Astrocyte (in vitro differentiated cells and primary cell): ENCODE results near the gene NSD1. TPM values are rescaled to one million over a fixed set of nuclear protein-coding genes. Genes with fewer than 3 reads are reported as not detected.

Source experiments
- DNase-seq: peaks from one replicate; pipeline ENCODE4 v3.0.0-alpha.2; 2010; ENCODE audit warnings: low read depth
- FAIRE-seq: peaks from 2 replicates; lab custom pipeline; 2011; peaks lifted over from hg19 to GRCh38; lab: Jason Lieb, UNC
- H2AFZ ChIP-seq: 2 replicates; pipeline ENCODE4 v1.6.0; 2012; ENCODE audit warnings: low read depth, low read length, inconsistent platforms
- H3K27ac ChIP-seq: 2 replicates; pipeline ENCODE4 v1.5.1; 2011; ENCODE audit warnings: low read depth, low read length, inconsistent platforms
- H3K27me3 ChIP-seq: 2 replicates; pipeline ENCODE4 v1.6.0; 2011; ENCODE audit warnings: low read length, inconsistent platforms; ENCODE audit not compliant: insufficient read depth
- H3K36me3 ChIP-seq: 2 replicates; pipeline ENCODE4 v1.5.1; 2011; ENCODE audit warnings: low read length, inconsistent platforms; ENCODE audit not compliant: insufficient read depth
- H3K4me1 ChIP-seq: 2 replicates; pipeline ENCODE4 v1.5.1; 2011; ENCODE audit warnings: low read length, inconsistent platforms; ENCODE audit not compliant: insufficient read depth
- H3K4me2 ChIP-seq: 2 replicates; pipeline ENCODE4 v1.6.0; 2012; ENCODE audit warnings: low read length, inconsistent platforms
- H3K4me3 ChIP-seq: 2 replicates; pipeline ENCODE4 v1.5.1; 2011; ENCODE audit warnings: low read depth, mild to moderate bottlenecking, low read length, inconsistent platforms; ENCODE audit not compliant: insufficient read depth
- H3K79me2 ChIP-seq: 2 replicates; pipeline ENCODE4 v1.6.0; 2012; ENCODE audit warnings: mild to moderate bottlenecking, low read length, inconsistent platforms; ENCODE audit not compliant: insufficient read depth
- H3K9ac ChIP-seq: 2 replicates; pipeline ENCODE4 v1.6.0; 2012; ENCODE audit warnings: mild to moderate bottlenecking, low read length, inconsistent platforms
- H3K9me3 ChIP-seq: 2 replicates; pipeline ENCODE4 v1.5.1; 2012; ENCODE audit warnings: low read depth, mild to moderate bottlenecking, low read length, inconsistent platforms; ENCODE audit not compliant: insufficient read depth
- H4K20me1 ChIP-seq: 2 replicates; pipeline ENCODE4 v1.6.0; 2012; ENCODE audit warnings: low read length, inconsistent platforms; ENCODE audit not compliant: insufficient read depth
- H3K27ac Mint-ChIP-seq: one replicate; pipeline ENCODE4 v1.8.0; 2021; ENCODE audit warnings: mild to moderate bottlenecking, mixed read lengths; ENCODE audit not compliant: unreplicated experiment
- H3K27me3 Mint-ChIP-seq: one replicate; pipeline ENCODE4 v1.8.0; 2021; ENCODE audit warnings: low read depth, mixed read lengths; ENCODE audit not compliant: unreplicated experiment
- H3K36me3 Mint-ChIP-seq: one replicate; pipeline ENCODE4 v1.8.0; 2021; ENCODE audit warnings: low read depth, mixed read lengths; ENCODE audit not compliant: unreplicated experiment
- H3K4me1 Mint-ChIP-seq: one replicate; pipeline ENCODE4 v1.8.0; 2021; ENCODE audit warnings: low read depth, mixed read lengths; ENCODE audit not compliant: unreplicated experiment
- H3K4me3 Mint-ChIP-seq: one replicate; pipeline ENCODE4 v1.8.0; 2021; ENCODE audit warnings: mild to moderate bottlenecking, moderate library complexity, mixed read lengths; ENCODE audit not compliant: unreplicated experiment
- H3K9me3 Mint-ChIP-seq: one replicate; pipeline ENCODE4 v1.8.0; 2021; ENCODE audit warnings: mild to moderate bottlenecking, mixed read lengths; ENCODE audit not compliant: unreplicated experiment
- EZH2 ChIP-seq: IDR thresholded peaks from 2 replicates; pipeline ENCODE4 v1.6.1; 2012; ENCODE audit warnings: mild to moderate bottlenecking, low read length, inconsistent platforms; ENCODE audit not compliant: insufficient read depth
- total RNA-seq: library from RNA; stranded (reverse); gene quantifications from 2 replicates; pipeline ENCODE4 v1.2.1, GENCODE V29; 2021
- TF ChIP-seq, protein P1 (sequence below): IDR thresholded peaks from 2 replicates; pipeline ENCODE4 v1.5.1; 2011; ENCODE audit warnings: low read depth, mild to moderate bottlenecking, inconsistent platforms, low read length, moderate library complexity; ENCODE audit not compliant: insufficient read depth

NSD1 gene
- total RNA-seq, 1 donor from 2014 or later = 71.9 TPM

DNA sequence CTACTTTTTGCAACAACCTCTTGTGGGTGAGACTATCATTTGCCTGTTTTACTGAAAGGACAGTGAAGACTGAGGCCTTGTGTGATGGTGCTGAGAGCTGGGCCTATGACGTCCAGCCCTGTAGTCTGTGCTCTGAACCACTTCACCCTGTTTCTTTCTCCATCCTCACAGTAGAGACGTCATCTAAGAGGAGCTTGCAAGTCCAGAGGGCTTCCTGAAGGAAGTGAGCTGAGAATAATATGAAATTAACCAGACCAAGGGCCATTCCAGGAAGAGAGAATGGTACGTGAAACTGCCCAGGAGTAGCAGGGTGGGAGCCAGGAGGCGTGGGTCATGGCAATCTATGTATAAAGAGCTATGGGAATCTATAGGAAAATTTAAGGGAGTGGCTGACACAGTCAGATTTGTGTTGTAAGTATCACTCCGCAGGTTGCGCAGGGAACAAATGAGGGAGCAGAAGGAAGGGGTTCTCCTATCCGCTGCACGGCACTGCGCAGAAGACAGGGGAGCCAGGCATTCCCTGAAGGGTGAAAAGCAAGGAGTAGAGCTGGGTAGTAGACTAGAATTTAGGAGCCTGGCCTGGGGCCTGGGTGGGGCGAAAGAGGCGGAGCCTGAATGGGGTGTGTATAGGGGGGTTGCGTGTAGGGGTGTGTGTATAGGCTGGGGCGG lies 47.5 kb upstream of the NSD1 start:
- no peak overlapping the region for H2AFZ ChIP-seq
- peaks cover 1% of the 10 kb centered on the region for H3K4me1 Mint-ChIP-seq
- peaks cover 29% of the 10 kb centered on the region for H3K27me3 Mint-ChIP-seq
- peaks cover 5% of the 10 kb centered on the region for H3K4me1 ChIP-seq
- H3K4me2 ChIP-seq = no peak overlapping the region
- no peaks in the 10 kb centered on the region for H3K79me2 ChIP-seq
- TF ChIP-seq, protein P1, sequence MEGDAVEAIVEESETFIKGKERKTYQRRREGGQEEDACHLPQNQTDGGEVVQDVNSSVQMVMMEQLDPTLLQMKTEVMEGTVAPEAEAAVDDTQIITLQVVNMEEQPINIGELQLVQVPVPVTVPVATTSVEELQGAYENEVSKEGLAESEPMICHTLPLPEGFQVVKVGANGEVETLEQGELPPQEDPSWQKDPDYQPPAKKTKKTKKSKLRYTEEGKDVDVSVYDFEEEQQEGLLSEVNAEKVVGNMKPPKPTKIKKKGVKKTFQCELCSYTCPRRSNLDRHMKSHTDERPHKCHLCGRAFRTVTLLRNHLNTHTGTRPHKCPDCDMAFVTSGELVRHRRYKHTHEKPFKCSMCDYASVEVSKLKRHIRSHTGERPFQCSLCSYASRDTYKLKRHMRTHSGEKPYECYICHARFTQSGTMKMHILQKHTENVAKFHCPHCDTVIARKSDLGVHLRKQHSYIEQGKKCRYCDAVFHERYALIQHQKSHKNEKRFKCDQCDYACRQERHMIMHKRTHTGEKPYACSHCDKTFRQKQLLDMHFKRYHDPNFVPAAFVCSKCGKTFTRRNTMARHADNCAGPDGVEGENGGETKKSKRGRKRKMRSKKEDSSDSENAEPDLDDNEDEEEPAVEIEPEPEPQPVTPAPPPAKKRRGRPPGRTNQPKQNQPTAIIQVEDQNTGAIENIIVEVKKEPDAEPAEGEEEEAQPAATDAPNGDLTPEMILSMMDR = no peak
- no peaks in the 10 kb centered on the region for H3K36me3 ChIP-seq
- H3K9ac ChIP-seq = no peak overlapping the region
- H3K27ac ChIP-seq = no peak overlapping the region
- H3K27ac Mint-ChIP-seq = peak overlapping the region; percentile 22
- DNase-seq = peak; percentile 6
- no peaks in the 10 kb centered on the region for H3K9me3 ChIP-seq
- H4K20me1 ChIP-seq = no peaks in the 10 kb centered on the region
- H3K4me3 ChIP-seq = no peak overlapping the region
- no peak for FAIRE-seq
- H3K27me3 ChIP-seq = peaks cover 7% of the 10 kb centered on the region
- peak overlapping the region; percentile 58 for H3K4me3 Mint-ChIP-seq
- H3K36me3 Mint-ChIP-seq = peaks cover 2% of the 10 kb centered on the region
- H3K9me3 Mint-ChIP-seq = peaks cover 1% of the 10 kb centered on the region

DNA sequence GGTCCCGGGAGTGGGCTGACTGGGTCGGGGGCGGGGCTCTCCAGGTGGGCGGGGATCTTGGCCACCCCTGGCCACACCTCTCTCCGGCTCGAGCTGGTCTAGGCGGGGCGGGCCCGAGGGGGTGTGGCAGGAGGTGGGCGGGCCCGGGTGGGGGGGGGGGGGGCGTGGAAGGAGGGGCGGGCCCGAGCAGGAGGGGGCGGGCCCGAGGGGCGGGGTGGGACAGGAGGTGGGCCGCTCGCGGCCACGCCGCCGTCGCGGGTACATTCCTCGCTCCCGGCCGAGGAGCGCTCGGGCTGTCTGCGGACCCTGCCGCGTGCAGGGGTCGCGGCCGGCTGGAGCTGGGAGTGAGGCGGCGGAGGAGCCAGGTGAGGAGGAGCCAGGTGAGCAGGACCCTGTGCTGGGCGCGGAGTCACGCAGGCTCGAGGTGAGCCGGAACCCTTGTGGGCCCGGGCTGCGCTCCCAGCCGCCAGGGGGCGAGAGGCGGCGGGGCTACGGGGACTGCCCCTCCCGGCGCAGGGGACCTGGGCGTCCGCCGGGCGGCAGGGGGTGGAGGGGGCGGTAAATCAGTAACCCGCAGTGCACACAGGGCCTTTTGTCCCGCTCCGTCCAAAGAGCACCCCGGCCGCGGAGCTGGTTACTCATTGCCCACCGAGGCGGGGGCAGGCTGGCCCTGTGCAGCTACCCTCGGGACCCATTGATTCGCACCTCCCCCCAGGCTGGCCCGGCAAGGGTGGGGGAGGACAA lies 46.7 kb upstream of the NSD1 start, which contains the start of gene FGFR4:
Gene FGFR4 (plus strand): TSS at position 262 of the 744 bp plus-strand sequence. CDS start 2,688 bp downstream, outside the sequence.
- H3K4me2 ChIP-seq = peak within 1 kb of the TSS; percentile 81
- peak within 1 kb of the TSS; percentile 17 for H3K4me3 ChIP-seq
- H3K27me3 Mint-ChIP-seq = peaks cover 35% of the 10 kb centered on the region
- peak within 1 kb of the TSS; percentile 22 for H3K27ac Mint-ChIP-seq
- TF ChIP-seq EZH2 = no peak
- TF ChIP-seq, protein P1 = peak; percentile 12
- no peak within 1 kb of the TSS for H3K27ac ChIP-seq
- peaks cover 1% of the 10 kb centered on the region for H3K4me1 Mint-ChIP-seq
- DNase-seq (peak; percentile 9), FAIRE-seq (no peak)
- no peaks in the 10 kb centered on the region for H3K9me3 ChIP-seq
- H2AFZ ChIP-seq = peak within 1 kb of the TSS; percentile 71
- H3K27me3 ChIP-seq = peaks cover 7% of the 10 kb centered on the region
- no peaks in the 10 kb centered on the region for H4K20me1 ChIP-seq
- no peaks in the 10 kb centered on the region for H3K36me3 ChIP-seq
- H3K36me3 Mint-ChIP-seq = peaks cover 2% of the 10 kb centered on the region
- peaks cover 5% of the 10 kb centered on the region for H3K4me1 ChIP-seq
- peak within 1 kb of the TSS; percentile 72 for H3K4me3 Mint-ChIP-seq
- H3K9ac ChIP-seq = no peak within 1 kb of the TSS
- H3K79me2 ChIP-seq = no peaks in the 10 kb centered on the region
- peaks cover 1% of the 10 kb centered on the region for H3K9me3 Mint-ChIP-seq
